Heart right ventricle (tissue), 16 donors: ENCODE results near the gene EFNA5. TPM values are rescaled to one million over a fixed set of nuclear protein-coding genes. Genes with fewer than 3 reads are reported as not detected.
A peak's percentile ranks its signal among the peaks of the same experiment; 100 is the strongest.

ENCODE experiments used
- ATAC-seq, 8 donors: fragments of 200-7000 bp; cut with Tn5 transposase; one replicate each; pipeline ENCODE4 v1.9.1; 2020; ENCODE audit warnings: mild to moderate bottlenecking in 8 of 8, moderate library complexity in 8 of 8, moderate number of reproducible peaks in 1 of 8
- DNase-seq, 2 donors: peaks; one replicate each; pipeline ENCODE4 v3.0.0-alpha.2; 2020
- H3K27ac ChIP-seq, 10 donors: fragments of 200-600 bp; sonication (generic) in 2 of 10; one replicate each; pipeline versions ENCODE4 v1.5.0 to v1.8.0; 2020 to 2022; ENCODE audit warnings: mild to moderate bottlenecking in 3 of 10
- H3K27me3 ChIP-seq, 7 donors: fragments of 200-600 bp; one replicate each; pipeline ENCODE4 v1.8.0; 2021 to 2022; ENCODE audit warnings: mild to moderate bottlenecking in 2 of 7
- H3K36me3 ChIP-seq, 9 donors: fragments of 200-600 bp; sonication (generic) in 1 of 9; one replicate each; pipeline versions ENCODE4 v1.5.0 to v1.8.0; 2020 to 2022; ENCODE audit warnings: mild to moderate bottlenecking in 2 of 9
- H3K4me1 ChIP-seq, 9 donors: fragments of 200-600 bp; sonication (generic) in 1 of 9; one replicate each; pipeline versions ENCODE4 v1.5.0 to v1.8.0; 2020 to 2022; ENCODE audit warnings: mild to moderate bottlenecking in 4 of 9
- H3K4me3 ChIP-seq, 10 donors: fragments of 200-600 bp; sonication (generic) in 2 of 10; one replicate each; pipeline versions ENCODE4 v1.5.0 to v1.8.0; 2020 to 2022; ENCODE audit warnings: mild to moderate bottlenecking in 7 of 10, moderate library complexity in 2 of 10
- H3K9me3 ChIP-seq, 11 donors: fragments of 200-600 bp in 10 of 11; sonication (generic) in 2 of 11; one replicate each; pipeline versions ENCODE4 v1.5.0 to v1.8.0; 2013 to 2022; ENCODE audit warnings: mild to moderate bottlenecking in 2 of 11, control low read depth in 1 of 11, moderate library complexity in 1 of 11
- WGBS, 2 donors: extraction: QIAGEN DNeasy Blood & Tissue Kit; methylation state at CpG; one replicate each; pipeline ENCODE4 v1.1.7; 2013; ENCODE audit warnings: inconsistent platforms in 1 of 2; 5-methylcytosine and 5-hydroxymethylcytosine counted together
- intact Hi-C, 10 donors: fragments of 100-400 bp; cut with DNase I; formaldehyde crosslinking; loops; one replicate each; pipeline versions ENCODE4 v1.11.1 to v1.14.2; 2022
- polyA plus RNA-seq, 2 donors: library from polyadenylated mRNA; stranded (reverse); fragments of 200-250 nt; gene quantifications; one replicate each; pipeline ENCODE4 v1.2.3, GENCODE V29; 2013
- total RNA-seq, 10 donors: library from RNA; stranded (reverse); fragmentation: NEBNext Ultra II Directional in 3 of 10; extraction: Animal tissue kit (Norgen Biotek cat#: 25700) in 3 of 10; gene quantifications; one replicate each; pipeline versions ENCODE4 v1.2.1 to v1.2.4, GENCODE V29; 2021 to 2023
- TF ChIP-seq, protein P1 (sequence below), 9 donors: fragments of 200-600 bp; sonication (generic) in 2 of 9; IDR thresholded peaks; one replicate each; pipeline versions ENCODE4 v1.5.0 to v1.8.0; 2021 to 2022; ENCODE audit warnings: antibody characterized with exemption in 9 of 9, mild to moderate bottlenecking in 5 of 9, moderate library complexity in 1 of 9
- donor health status: Arrhythmogenic right ventricular cardiomyopathy.
- donor health status: ischemic (EF 13 %, LVEDD 7.1; RV severe dilation, severe dysfunction).
- donor health status: healthy with polysubstance abuse.
- donor health status: DM: no; HTN: yes; CAD: no.
- donor health status: DM: no; HTN: no; CAD: no.
- donor health status: ischemic (EF 25% LVEDD 6.9; RV normal size, moderate dysfunction).
- donor health status: ischemic (EF 25% LVEDD 5.7; RV mildly dilated, moderate dysfunction).
- donor health status: healthy.
- donor health status: DM: yes; HTN: yes; CAD: no.
- donor health status: Ischemic cardiomyopathy.
- donor health status: ischemic (EF 35%, LVEDD 5.7; RV mildly dilated, moderate dysfunction).
- donor health status: nonischemic (EF 11% LVEDD 7.7; RV severe dilation, severe dysfunction).
- donor health status: DM: yes; HTN: yes; CAD: no.
- donor health status: PGD.
- donor health status: ischemic (EF 29% LVEDD 5.4; RV normal size, mild dysfunction).
- donor health status: nonischemic (EF 23%, LVEDD 6.1; RV moderate dilation, normal function).

Gene EFNA5
- total and polyA plus RNA-seq, 12 donors: 6.9 to 49.4 (median 33.9) TPM

GRCh38 chr5:107590686-107591085 is 80.1 kb downstream of the EFNA5 start:
- WGBS, 2 donors: 79 to 95% methylated on average over 1 of the region's 1 CpG

DNA sequence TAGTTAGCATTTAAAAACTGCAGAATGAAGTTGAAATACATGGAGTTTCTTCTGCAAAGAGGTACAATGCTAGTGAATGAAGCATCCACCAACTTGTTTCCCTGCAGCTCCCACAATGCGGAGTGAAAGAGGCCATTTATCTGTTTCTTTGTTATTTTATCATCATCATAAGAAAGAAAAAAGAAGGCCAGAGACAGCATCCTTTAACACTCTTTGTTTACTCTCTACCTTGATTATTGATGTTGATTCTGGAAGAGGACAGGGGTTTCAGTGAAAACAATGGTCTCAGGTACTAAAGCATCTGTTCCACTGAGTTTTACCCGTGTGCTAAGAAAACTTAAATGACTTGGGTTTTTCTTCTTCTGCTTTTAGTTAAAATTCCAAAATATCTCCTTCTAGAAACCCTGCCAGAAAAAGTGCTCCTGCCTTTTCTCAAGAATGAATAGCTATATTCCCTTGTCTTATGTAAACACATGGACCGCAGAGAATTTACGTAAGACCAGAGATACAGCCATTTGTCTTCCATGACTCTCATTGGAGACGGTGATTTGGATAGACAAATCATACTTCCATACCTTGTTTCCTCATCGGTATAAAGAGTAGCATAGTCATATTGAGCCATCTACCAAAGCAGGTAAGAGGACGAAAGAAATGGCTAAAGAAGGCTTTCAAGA is 81.1 kb downstream of the EFNA5 start:
- ATAC-seq (no peak), DNase-seq (no peak)
- H3K4me3 ChIP-seq: no peak overlapping the region
- H3K27me3 ChIP-seq: no peaks in the 10 kb centered on the region
- no peak overlapping the region for H3K27ac ChIP-seq
- intact Hi-C loops: loop anchor here in 1 of 10 donors (5.0 kb wide), 1 partner anchor 78 kb away; no protein-coding TSS in a partner anchor
- H3K36me3 ChIP-seq: no peaks in the 10 kb centered on the region
- 79 to 81% methylated on average over 7 of the region's 7 CpGs for WGBS, 2 donors
- TF ChIP-seq, protein P1, sequence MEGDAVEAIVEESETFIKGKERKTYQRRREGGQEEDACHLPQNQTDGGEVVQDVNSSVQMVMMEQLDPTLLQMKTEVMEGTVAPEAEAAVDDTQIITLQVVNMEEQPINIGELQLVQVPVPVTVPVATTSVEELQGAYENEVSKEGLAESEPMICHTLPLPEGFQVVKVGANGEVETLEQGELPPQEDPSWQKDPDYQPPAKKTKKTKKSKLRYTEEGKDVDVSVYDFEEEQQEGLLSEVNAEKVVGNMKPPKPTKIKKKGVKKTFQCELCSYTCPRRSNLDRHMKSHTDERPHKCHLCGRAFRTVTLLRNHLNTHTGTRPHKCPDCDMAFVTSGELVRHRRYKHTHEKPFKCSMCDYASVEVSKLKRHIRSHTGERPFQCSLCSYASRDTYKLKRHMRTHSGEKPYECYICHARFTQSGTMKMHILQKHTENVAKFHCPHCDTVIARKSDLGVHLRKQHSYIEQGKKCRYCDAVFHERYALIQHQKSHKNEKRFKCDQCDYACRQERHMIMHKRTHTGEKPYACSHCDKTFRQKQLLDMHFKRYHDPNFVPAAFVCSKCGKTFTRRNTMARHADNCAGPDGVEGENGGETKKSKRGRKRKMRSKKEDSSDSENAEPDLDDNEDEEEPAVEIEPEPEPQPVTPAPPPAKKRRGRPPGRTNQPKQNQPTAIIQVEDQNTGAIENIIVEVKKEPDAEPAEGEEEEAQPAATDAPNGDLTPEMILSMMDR (IDR thresholded peaks at IDR 0.05): no peak
- peaks cover 0 to 27% (median 13%) of the 10 kb centered on the region in 9 donors for H3K4me1 ChIP-seq
- no peaks in the 10 kb centered on the region for H3K9me3 ChIP-seq

More at GRCh38 chr5:107590686-107591085, 80.1 kb downstream of the EFNA5 start:
- no peak for DNase-seq
- H3K4me3 ChIP-seq: no peak overlapping the region
- intact Hi-C loops: loop anchor here in 1 of 10 donors (5.0 kb wide), 1 partner anchor 77 kb away; no protein-coding TSS in a partner anchor
- no peak overlapping the region for H3K27ac ChIP-seq
- ATAC-seq: no peak
- peaks cover 0 to 30% (median 13%) of the 10 kb centered on the region in 9 donors for H3K4me1 ChIP-seq
- no peaks in the 10 kb centered on the region for H3K27me3 ChIP-seq
- H3K36me3 ChIP-seq: no peaks in the 10 kb centered on the region
- H3K9me3 ChIP-seq: no peaks in the 10 kb centered on the region
- TF ChIP-seq, protein P1 (IDR thresholded peaks at IDR 0.05): no peak

DNA sequence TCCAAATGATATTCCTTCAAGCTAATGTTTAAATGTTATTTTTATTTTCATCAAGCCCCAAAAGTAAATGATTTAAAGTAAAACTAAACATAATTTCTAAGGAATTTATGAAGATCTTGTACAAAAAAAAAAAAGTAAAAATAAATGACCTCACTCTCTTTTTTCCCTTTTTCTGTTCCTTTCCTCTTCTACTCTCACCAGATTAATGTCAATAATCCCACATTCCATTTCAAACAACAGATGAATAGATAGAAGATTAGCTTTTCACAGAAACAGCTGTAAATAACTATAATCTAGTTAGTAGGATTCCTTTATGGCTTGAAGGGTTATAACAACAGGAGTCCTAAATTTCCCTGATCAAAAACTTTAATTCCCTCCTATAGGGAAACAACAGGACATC is 88.1 kb downstream of the EFNA5 start:
- ATAC-seq (no peak), DNase-seq (no peak)
- TF ChIP-seq, protein P1 (IDR thresholded peaks at IDR 0.05): no peak

DNA sequence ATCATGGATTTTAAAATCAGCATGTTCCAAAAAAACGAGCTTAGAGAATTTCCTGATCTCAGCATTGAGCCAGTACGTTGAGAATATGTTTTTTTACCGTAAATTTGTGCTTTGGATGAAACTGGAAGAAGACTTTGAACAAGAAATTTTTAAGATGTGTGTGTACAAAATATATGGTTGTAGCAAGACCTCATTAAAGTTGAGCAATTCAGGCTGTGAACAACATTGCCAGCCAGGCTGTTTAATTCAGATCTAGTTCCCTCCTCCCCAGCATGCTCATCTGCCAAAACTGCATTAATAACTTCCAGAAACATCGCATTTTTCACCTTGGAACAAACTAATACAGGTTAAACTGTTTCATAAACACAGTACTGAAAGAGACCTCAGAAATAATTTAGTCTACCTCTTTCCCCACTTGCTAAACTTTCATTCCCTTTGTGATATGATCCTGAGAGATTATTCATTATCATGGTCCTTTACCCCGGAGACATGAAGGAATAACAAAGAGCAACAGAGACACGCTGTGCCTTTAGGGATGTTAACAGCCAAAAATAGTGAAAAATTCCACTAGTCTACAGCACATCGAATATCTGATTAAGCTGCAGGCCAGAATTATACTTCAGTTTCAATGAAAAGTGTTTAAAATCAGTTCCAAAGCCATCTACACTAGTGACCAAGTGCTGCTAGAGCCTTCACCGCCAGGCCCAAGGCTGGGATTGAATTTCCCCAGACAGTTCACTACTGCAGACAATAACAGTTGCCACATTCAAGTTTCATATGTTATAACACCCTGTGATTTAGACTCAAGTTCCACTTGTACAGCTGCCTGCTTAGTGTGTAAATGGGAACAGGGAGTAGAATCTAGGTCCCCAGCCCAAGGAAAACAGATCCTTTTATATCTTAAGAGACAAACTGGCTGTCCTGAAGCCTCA is 89.6 kb downstream of the EFNA5 start:
- Histone ChIP-seq H3K4me3 (no peak overlapping the region), H3K9me3 (no peaks in the 10 kb centered on the region), H3K27ac (peak overlapping the region in 1 of 10 donors; percentile 11), H3K4me1 (peaks cover 0 to 32% (median 11%) of the 10 kb centered on the region in 9 donors), H3K36me3 (no peaks in the 10 kb centered on the region), H3K27me3 (no peaks in the 10 kb centered on the region)
- WGBS, 2 donors: 53 to 61% methylated on average over 8 of the region's 8 CpGs
- DNase-seq: no peak
- peak in 3 of 8 donors; percentile 55 to 73 (median 63) for ATAC-seq
- intact Hi-C loops: no loop called here
- TF ChIP-seq, protein P1 (IDR thresholded peaks at IDR 0.05): no peak

More for the DNA sequence above, 88.1 kb downstream of the EFNA5 start:
- Histone ChIP-seq H3K27ac (no peak overlapping the region), H3K9me3 (no peaks in the 10 kb centered on the region), H3K27me3 (no peaks in the 10 kb centered on the region), H3K4me1 (peaks cover 0 to 20% (median 11%) of the 10 kb centered on the region in 9 donors), H3K36me3 (no peaks in the 10 kb centered on the region), H3K4me3 (no peak overlapping the region)
- intact Hi-C loops: no loop called here
